Muscle of arm (tissue), 12 donors: ENCODE data around the gene CNTN4. TPM values are rescaled to one million over a fixed set of nuclear protein-coding genes. Genes with fewer than 3 reads are reported as not detected.

Experiments
- DNase-seq: peaks from one replicate; pipeline ENCODE4 v3.0.0-alpha.2; 2013
- polyA plus RNA-seq, 12 donors: library from polyadenylated mRNA; unstranded; fragments of 120-200 nt; gene quantifications; one replicate each; pipeline ENCODE4 v1.2.1, GENCODE V29; 2013; ENCODE audit not compliant: insufficient read length in 12 of 12

The CNTN4 gene
- polyA plus RNA-seq, 12 donors = 5.9 to 32.9 (median 7.9) TPM; not detected in 1

DNA sequence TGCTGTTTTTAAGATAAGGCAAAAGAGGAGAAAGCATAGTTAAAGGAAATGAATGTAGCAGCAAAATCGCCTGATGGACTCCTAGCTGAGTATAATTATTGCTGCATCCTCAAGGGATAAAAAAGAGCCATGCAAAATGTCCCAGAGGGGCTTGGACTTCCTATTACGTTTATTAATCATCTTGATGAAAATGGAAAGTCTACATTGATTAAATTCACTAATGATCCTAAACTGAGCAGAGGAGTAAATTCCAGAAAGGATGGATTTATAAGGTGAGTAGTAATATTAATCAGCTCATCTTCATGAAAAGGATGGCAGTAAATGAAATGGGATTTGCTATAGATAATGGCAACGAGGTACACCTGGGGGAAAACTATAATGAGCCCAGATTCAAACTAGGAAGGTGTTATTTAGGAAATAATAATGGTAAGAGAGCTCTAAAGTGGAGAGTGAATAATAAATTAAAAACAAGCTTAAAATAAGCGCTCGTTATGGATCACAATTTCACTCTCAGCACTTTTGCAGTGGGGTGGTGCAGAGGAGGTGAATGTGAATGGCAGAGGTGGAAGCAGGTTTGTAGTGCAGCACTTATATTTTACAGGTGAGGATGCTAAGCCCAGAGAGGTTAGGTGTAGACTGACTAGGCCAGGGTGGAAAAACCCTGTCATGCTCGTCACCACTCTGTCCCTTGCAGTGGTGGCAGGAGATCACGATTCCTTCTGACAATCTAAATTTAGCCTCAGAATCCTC, 989.2 kb downstream of the CNTN4 start:
- no peak for DNase-seq

- no peak for DNase-seq
Measured at GRCh38 chr3:3089017-3089416, 990.4 kb downstream of the CNTN4 start.

DNA sequence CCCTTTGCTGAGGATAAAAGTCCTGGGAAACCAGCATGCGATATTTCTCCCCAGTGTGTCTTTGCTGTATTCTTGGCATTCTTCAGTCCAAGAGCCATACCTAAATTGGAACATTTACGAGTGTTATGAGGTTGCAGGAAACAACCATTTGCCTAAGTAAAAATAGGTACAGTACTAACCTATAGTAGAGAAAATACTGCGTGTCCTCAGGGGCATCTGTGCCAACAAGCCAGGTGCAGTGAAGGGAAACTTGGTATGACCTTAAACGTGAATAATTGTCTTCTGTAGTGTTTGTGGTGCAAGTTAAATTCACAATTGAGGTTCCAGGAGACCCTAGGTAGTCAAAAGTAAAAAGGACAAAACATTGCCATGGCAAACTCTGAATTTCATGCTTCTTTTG, 999.3 kb downstream of the CNTN4 start:
- DNase-seq = no peak

DNA sequence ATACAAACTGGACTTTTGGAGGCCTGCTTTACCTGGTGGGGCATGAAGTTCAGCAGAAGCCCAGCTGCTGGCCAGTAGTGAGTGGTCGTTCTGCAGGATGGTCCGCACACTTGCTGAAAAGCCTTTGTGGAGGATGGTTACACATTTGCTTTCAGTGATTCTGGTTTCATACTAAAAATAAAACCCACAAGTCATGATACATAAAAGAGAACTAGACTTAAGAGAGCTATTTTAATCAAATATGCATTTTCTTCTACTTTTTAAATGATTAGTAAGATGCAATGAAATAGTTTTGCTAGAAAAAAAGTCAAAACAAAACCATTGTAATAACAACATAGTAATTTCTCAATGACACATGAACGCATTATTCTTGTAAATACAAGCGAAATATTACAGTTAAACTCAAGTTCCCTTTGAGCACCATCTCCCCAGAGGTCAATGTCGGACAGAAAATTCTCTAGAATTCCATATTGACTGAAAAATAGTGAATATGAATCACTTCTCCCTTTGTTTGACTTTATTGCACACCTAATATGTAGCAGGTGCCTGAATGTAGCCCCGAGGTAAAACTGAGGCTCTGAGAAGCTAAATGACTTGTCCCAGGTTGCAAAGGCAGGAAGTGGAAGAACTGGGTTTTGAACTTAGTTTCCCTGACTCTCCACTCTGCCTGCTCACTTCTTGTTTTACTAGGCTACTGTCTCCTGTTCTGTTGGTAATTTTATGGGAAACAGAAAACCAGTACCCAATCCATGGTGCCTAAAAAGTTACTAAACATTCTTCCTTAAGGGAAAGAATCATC, 1003.2 kb downstream of the CNTN4 start:
- DNase-seq = no peak

DNA sequence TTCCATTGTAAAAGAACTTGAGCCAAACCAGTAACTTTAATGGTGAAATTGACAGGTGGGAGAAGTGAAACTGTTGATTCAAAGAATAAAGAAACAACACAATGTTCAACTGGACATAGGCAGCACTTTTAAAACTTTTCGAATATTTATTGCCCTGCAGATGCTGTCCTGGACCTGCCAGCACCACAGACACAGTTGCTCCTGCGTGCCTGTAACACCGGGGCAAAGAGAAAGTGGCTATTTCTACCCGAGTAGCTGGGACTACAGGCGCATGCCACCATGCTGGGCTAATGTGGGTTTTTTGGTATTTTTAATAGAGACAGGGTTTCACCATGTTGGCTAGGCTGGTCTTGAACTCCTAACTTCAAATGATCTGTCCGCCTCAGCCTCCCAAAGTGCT, 1004.1 kb downstream of the CNTN4 start:
- no peak for DNase-seq

- no peak for DNase-seq
Measured at GRCh38 chr3:3105246-3105645, 1006.6 kb downstream of the CNTN4 start.

- no peak for DNase-seq
Measured at GRCh38 chr3:3105815-3106214, 1007.1 kb downstream of the CNTN4 start.

DNA sequence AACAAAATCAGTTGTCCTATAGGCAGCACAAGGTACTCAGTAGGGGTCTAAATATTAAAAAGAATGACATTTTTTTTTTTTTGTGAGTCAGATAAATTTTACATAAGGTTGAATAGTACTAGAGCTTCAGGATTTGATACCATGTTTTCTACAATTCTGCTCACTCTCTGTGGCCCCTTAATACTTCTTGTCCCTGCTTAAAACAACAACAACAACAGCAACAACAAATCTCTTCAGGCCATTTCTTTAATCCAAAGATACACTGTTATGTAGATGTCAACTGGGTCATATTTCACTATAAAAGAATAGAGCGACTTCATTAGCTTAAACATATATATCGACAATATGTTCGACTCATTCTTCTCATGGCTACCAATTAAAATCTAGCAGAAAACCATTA, 1008.5 kb downstream of the CNTN4 start:
- DNase-seq = no peak
